HG02588 (cell line): Measurements from ENCODE around the gene NDUFAF5.

Experiments
- ATAC-seq: cut with Tn5 transposase; IDR thresholded peaks from one replicate; pipeline ENCODE4 v1.9.1; 2021; ENCODE audit warnings: mild to moderate bottlenecking, moderate library complexity; ENCODE audit not compliant: unreplicated experiment

NDUFAF5 gene

GRCh38 chr20:13819885-13820645 is 35.2 kb downstream of the NDUFAF5 start:
- ATAC-seq = peak; percentile 75

DNA sequence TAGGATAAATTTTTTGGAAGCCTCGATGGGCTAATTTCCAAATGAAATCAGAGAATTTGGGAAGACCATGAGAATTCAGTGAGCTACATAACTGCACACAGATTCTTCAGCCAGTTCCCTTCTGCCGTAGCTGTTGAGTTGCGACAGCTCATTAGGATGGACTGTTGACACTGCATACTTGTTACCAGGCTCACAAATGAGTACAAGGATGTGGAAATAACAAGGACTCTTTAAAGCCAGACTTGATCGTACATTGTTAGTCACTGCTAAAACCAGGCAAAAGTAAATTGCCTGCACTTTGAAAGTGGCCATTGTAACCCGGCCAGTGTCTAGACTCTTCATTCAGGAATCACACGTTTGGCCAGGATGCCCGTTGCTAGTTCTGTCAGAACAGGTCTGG is 37.0 kb downstream of the NDUFAF5 start:
- ATAC-seq = no peak

GRCh38 chr20:13822459-13822858 is 37.6 kb downstream of the NDUFAF5 start:
- ATAC-seq = no peak

DNA sequence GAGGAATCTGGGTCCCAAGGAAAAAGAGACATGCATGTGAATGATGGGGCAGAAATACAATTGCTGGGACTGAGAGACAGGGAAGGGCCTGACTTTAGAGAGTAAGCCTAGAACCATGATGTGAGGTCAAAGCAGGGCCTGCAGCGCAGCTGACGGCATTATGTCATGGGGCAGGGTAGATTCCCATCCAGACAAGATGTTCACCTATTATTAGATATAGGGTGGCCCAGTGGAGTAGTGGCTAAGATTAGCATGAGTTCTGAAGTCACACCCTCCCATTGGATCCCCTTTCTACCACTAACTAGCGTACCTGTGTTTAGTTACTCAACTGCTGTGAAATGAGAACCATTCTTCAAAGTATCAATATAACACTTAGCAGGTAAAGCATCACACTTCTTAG is 39.6 kb downstream of the NDUFAF5 start:
- ATAC-seq = no peak

- no peak for ATAC-seq
Measured at GRCh38 chr20:13825465-13825864, 40.6 kb downstream of the NDUFAF5 start.

DNA sequence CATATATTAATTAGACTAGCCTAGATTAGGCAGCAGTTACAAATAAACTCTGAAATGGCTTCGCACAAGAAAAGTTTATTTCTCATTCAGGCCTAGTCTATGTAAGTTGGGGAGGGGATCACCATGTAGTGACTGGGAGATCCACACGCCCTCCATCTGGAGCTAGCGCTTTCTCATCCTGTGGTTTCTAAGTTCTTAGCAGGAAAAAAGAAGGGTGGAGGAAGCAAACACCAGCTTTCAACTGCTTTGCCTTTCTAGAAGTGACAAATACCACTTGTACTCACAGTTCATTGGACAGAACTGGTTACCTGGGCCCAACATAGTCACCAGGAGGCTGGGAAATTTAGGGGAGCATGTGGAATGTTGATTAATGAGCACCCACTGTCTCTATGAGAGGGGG is 46.6 kb downstream of the NDUFAF5 start:
- no peak for ATAC-seq

DNA sequence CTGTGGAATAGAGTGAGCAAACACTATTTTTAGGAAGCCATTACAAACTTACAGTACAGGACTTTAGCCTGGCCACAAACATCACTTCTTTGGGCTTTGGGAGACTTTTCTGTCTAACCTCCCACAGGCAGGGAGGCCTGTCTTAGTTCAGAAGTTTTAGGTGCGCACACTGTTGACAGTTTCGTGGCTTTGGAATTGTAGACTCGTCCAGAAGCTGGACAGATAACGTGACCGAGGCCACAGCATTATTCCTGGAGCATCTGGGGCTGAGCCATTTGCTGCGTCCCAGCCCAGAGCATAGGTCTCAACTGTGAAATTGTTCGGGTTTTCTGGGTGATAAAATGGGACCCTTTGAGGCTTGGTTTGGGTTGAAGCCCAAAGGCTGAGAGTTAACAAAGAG is 53.8 kb downstream of the NDUFAF5 start:
- ATAC-seq = no peak

DNA sequence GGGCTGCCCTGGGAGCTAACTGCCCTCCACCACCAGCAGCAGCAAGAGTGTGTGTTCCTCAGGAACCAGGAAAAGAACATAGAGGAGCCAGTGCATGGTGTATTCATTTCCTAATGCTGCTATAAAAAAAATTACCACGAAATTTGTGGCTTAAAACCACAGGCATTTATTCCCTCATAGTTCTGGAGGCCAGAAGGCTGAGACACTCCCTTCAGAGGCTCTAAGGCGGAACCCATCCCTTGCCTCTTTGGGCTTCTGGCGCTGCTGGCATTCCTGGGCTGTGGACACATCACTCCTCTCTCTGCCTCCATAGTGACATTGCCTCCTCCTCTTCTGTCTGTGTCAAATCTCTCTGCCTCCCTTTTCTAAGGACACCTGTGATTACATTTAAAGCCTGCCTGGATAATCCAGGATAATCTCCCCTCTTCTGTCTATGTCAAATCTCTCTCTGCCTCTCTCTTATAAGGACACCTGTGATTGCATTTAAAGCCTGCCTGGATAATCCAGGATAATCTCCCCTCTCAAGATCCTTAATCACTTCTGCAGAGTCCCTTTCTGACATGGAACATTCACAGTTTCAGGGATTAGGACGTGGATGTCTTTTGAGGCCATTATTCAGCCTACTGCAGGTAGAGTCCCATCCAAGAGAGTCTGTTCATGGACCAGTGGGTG is 54.7 kb downstream of the NDUFAF5 start:
- ATAC-seq = no peak

- no peak for ATAC-seq
Measured at GRCh38 chr20:13840093-13840465, 55.3 kb downstream of the NDUFAF5 start.

GRCh38 chr20:13841206-13841605 is 56.4 kb downstream of the NDUFAF5 start:
- no peak for ATAC-seq

DNA sequence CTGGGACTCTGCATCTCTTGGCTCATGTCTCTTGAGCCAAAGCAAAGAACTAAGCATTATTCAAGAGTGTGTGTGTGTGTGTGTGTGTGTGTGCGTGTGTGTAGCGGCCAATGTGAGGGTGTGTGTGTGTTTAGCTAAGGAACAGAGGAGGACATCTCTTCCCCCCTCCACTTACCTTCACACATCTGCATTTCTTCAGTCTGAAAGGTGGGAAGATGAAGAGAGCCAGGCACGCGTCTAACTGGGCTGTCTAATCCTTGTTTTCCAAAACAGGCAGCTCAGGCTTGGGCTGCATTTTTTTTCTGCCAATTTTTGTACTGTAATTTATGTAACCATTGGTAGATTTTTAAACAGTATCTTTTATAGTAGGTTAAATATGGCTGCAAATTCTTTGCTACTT is 59.5 kb downstream of the NDUFAF5 start:
- no peak for ATAC-seq

DNA sequence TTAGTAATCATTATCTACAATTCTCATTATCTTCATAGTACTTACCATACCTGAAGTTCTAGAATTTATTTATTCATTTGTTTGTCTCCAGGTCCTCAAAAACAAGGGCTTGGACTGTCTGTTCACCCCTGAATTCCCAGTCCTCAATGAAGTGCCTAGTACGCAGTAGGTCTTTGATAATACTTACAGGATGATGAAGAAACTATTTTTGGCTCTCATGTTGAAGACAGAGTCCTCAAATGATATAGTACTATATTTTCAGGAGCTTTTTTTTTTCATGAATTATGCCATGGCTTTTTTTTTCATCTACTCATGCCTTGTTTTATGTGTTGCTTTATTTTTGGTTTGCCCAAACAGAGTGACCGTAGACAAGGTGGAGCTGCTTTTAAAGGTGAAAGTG is 66.5 kb downstream of the NDUFAF5 start:
- ATAC-seq = no peak

GRCh38 chr20:13852306-13852705 is 67.5 kb downstream of the NDUFAF5 start:
- no peak for ATAC-seq

- no peak for ATAC-seq
Measured at GRCh38 chr20:13855613-13856012, 70.8 kb downstream of the NDUFAF5 start.

GRCh38 chr20:13856354-13856753 is 71.5 kb downstream of the NDUFAF5 start:
- ATAC-seq = no peak

GRCh38 chr20:13857304-13857703 is 72.5 kb downstream of the NDUFAF5 start:
- ATAC-seq = no peak

- ATAC-seq = no peak
Measured at GRCh38 chr20:13857961-13858360, 73.1 kb downstream of the NDUFAF5 start.

- ATAC-seq = no peak
Measured at GRCh38 chr20:13858439-13858838, 73.6 kb downstream of the NDUFAF5 start.

DNA sequence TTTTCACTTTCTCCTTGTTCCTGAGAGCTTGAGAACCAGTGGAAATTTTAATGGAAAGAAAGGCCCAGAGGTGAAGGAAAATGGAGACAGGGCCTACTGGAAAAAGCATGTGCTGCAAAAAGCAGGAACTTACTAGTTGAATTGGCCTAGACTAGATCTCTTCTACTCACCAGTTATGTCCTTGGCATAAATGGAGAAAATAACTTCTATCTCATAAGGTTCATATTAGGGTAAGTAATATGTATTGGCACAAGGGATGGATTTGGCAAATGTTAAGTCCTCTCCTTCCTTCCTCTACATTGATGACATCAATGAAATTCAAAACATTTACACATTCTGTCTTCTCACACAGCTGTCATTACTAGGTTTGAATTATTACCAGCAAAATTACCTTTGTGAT is 74.0 kb downstream of the NDUFAF5 start:
- no peak for ATAC-seq

DNA sequence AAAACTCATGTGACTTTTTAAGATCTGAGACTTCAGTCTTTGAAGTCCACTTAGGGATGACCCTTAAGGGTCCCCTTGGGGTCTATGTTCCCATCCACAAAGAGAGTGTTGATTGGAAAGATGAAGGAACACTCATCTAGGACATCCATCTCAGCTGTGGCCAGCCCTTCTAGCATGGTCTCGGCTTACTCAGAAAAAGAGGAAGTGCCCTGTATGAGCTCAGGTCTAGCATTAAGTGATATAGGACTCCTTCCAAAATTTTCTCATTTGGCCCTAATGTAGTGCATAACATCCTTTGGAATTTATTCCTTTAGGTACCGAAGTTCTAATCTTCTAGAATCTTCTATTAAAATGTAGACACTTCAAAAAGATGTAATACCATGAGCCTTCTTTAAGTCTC is 77.4 kb downstream of the NDUFAF5 start:
- no peak for ATAC-seq

GRCh38 chr20:13863244-13863643 is 78.4 kb downstream of the NDUFAF5 start:
- ATAC-seq = no peak

DNA sequence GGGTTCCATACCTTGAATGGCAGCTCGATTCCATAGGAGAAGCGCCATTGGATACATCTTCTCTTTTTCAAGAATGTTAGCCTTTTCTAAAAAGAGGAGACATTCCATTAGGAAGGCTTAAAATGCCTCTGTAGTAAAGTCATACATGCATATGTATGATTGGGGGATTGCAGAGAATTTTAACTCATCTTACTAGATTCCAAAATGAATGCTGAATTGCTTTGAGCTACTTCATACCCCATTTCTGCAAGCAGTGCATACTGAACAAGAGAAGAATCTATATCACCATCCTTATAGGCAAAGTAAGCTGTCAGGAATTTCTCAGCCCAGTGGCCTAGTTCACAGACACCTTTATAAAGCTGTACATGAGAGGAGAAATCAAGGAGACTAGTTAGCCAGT is 80.3 kb downstream of the NDUFAF5 start:
- no peak for ATAC-seq
